Spleen (tissue), 11 donors: Measurements from ENCODE around the gene C19orf73. TPM values are rescaled to one million over a fixed set of nuclear protein-coding genes. Genes with fewer than 3 reads are reported as not detected.

Experiments
- DNase-seq: peaks from one replicate; pipeline ENCODE4 v3.0.0-alpha.2; 2020
- H3K27ac ChIP-seq, 8 donors: fragments of 200-600 bp; sonication (generic) in 7 of 8; 1 replicate in 4 of 8; 2 replicates in 4 of 8; pipeline versions ENCODE4 v1.5.0 to v1.8.0; 2016 to 2021; ENCODE audit warnings: inconsistent platforms in 4 of 8, mild to moderate bottlenecking in 4 of 8, moderate library complexity in 1 of 8
- H3K27me3 ChIP-seq, 7 donors: fragments of 200-600 bp; sonication (generic) in 6 of 7; replicated peaks in 1 of 7; 1 replicate in 4 of 7; 2 replicates in 3 of 7; pipeline versions ENCODE4 v1.5.0 to v1.8.0; 2016 to 2021; ENCODE audit warnings: inconsistent platforms in 3 of 7, mild to moderate bottlenecking in 1 of 7
- H3K36me3 ChIP-seq, 6 donors: fragments of 200-600 bp; sonication (generic) in 5 of 6; 1 replicate in 4 of 6; 2 replicates in 2 of 6; pipeline versions ENCODE4 v1.5.0 to v1.8.0; 2016 to 2021; ENCODE audit warnings: inconsistent platforms in 2 of 6
- H3K4me1 ChIP-seq, 6 donors: fragments of 200-600 bp; sonication (generic) in 5 of 6; 1 replicate in 3 of 6; 2 replicates in 3 of 6; pipeline versions ENCODE4 v1.5.0 to v1.8.0; 2016 to 2021; ENCODE audit warnings: inconsistent platforms in 3 of 6
- H3K4me3 ChIP-seq, 8 donors: fragments of 200-600 bp; sonication (generic) in 7 of 8; 1 replicate in 4 of 8; 2 replicates in 4 of 8; pipeline versions ENCODE4 v1.5.0 to v1.8.0; 2016 to 2021; ENCODE audit warnings: inconsistent platforms in 4 of 8, mild to moderate bottlenecking in 4 of 8, moderate library complexity in 2 of 8
- H3K9me3 ChIP-seq, 8 donors: fragments of 200-600 bp; sonication (generic) in 7 of 8; 1 replicate in 4 of 8; 2 replicates in 4 of 8; pipeline versions ENCODE4 v1.5.0 to v1.8.0; 2016 to 2021; ENCODE audit warnings: inconsistent platforms in 4 of 8
- POLR2A ChIP-seq, 3 donors: fragments of 450-650 bp; IDR thresholded peaks; one replicate each; pipeline ENCODE4 v1.5.1; 2017; ENCODE audit warnings: antibody characterized with exemption in 3 of 3, mild to moderate bottlenecking in 1 of 3
- POLR2AphosphoS5 ChIP-seq, 3 donors: sonication (generic); formaldehyde crosslinking; IDR thresholded peaks; one replicate each; pipeline ENCODE4 v1.5.1; 2017; ENCODE audit warnings: antibody characterized with exemption in 3 of 3
- WGBS, 5 donors: extraction: QIAGEN DNeasy Blood & Tissue Kit in 3 of 5; methylation state at CpG; one replicate each; pipeline versions ENCODE4 v1.1.5 to v1.1.7; 2013 to 2018; 5-methylcytosine and 5-hydroxymethylcytosine counted together
- intact Hi-C: fragments of 100-400 bp; cut with DNase I; formaldehyde crosslinking; loops from one replicate; pipeline ENCODE4 v1.15.0; 2023; ENCODE audit warnings: low total_unique reads
- polyA plus RNA-seq, 3 donors: library from polyadenylated mRNA; stranded (reverse); fragments of 200-250 nt; gene quantifications; one replicate each; pipeline ENCODE4 v1.2.1, GENCODE V29; 2013
- total RNA-seq, 7 donors: library from RNA; depleted of rRNA in 3 of 7; stranded (reverse); fragments of >200 nt in 3 of 7; fragmentation: NEBNext Ultra II Directional in 4 of 7; extraction: Animal tissue kit (Norgen Biotek cat#: 25700) in 4 of 7; gene quantifications; one replicate each; pipeline versions ENCODE4 v1.1.0 to v1.2.1, GENCODE V29; 2016 to 2021
- TF ChIP-seq, protein P1 (sequence below), 11 experiments: fragments of 200-600 bp in 7 of 11; fragments of 450-650 bp in 4 of 11; sonication (generic) in 4 of 11; IDR thresholded peaks in 8 of 11; conservative IDR thresholded peaks in 3 of 11; 1 replicate in 7 of 11; 2 replicates in 4 of 11; pipeline versions ENCODE4 v1.4.0 to v1.8.0; 2016 to 2021; ENCODE audit warnings: antibody characterized with exemption in 11 of 11, inconsistent platforms in 4 of 11, mild to moderate bottlenecking in 1 of 11
- donor health status: healthy with polysubstance abuse.
- donor health status: DM: no; HTN: no; CAD: no; lungs with moderate emphysema.
- donor health status: DM: no; HTN: no; CAD: no.
- donor health status: Bipolar disorder and iron deficiency.
- donor health status: healthy.
- donor health status: DM: no; HTN: no; CAD: no.
- donor health status: DM: yes; HTN: yes; CAD: no.

C19orf73 gene
- total and polyA plus RNA-seq, 10 donors: 0.70 to 5.5 (median 1.8) TPM; not detected in 1

DNA sequence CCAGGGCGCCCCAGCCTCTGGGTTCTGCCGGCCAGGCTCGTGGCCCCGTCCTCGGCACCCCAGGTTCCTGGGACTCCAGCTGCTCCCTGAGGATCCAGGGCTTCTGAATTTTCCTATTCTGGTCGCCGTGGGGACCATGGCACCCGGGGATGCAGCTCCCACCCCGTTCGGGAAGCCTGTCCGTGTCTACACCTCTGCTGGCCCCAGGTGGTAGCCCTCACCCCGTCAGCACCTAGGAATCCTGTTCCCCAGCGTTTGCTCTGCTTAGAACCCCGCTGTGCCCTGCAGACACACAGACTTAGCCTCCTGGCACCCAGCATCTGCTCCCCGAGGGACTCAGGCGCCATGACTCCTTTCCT lies 1.4 kb upstream of the C19orf73 start:
- intact Hi-C loops: no loop called here
- Histone ChIP-seq H3K4me1 (peaks cover 17 to 50% (median 31%) of the 10 kb centered on the region in 6 donors), H3K27ac (peak overlapping the region in 1 of 8 donors; percentile 95), H3K9me3 (no peaks in the 10 kb centered on the region), H3K4me3 (peak overlapping the region; percentile 38 to 80 (median 56)), H3K27me3 (peaks cover 0 to 22% (median 12%) of the 10 kb centered on the region in 7 donors), H3K36me3 (no peaks in the 10 kb centered on the region)
- WGBS, 5 donors: 20 to 53% (median 25%) methylated on average over 4 to 16 of the region's 16 CpGs
- TF ChIP-seq POLR2A (IDR thresholded peaks at IDR 0.05) (no peak), POLR2AphosphoS5 (IDR thresholded peaks at IDR 0.05) (no peak)
- TF ChIP-seq, protein P1, sequence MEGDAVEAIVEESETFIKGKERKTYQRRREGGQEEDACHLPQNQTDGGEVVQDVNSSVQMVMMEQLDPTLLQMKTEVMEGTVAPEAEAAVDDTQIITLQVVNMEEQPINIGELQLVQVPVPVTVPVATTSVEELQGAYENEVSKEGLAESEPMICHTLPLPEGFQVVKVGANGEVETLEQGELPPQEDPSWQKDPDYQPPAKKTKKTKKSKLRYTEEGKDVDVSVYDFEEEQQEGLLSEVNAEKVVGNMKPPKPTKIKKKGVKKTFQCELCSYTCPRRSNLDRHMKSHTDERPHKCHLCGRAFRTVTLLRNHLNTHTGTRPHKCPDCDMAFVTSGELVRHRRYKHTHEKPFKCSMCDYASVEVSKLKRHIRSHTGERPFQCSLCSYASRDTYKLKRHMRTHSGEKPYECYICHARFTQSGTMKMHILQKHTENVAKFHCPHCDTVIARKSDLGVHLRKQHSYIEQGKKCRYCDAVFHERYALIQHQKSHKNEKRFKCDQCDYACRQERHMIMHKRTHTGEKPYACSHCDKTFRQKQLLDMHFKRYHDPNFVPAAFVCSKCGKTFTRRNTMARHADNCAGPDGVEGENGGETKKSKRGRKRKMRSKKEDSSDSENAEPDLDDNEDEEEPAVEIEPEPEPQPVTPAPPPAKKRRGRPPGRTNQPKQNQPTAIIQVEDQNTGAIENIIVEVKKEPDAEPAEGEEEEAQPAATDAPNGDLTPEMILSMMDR (IDR thresholded peaks at IDR 0.05 in 8 of 11, conservative IDR thresholded peaks at IDR 0.05 in 3 of 11): no peak
- no peak for DNase-seq

DNA sequence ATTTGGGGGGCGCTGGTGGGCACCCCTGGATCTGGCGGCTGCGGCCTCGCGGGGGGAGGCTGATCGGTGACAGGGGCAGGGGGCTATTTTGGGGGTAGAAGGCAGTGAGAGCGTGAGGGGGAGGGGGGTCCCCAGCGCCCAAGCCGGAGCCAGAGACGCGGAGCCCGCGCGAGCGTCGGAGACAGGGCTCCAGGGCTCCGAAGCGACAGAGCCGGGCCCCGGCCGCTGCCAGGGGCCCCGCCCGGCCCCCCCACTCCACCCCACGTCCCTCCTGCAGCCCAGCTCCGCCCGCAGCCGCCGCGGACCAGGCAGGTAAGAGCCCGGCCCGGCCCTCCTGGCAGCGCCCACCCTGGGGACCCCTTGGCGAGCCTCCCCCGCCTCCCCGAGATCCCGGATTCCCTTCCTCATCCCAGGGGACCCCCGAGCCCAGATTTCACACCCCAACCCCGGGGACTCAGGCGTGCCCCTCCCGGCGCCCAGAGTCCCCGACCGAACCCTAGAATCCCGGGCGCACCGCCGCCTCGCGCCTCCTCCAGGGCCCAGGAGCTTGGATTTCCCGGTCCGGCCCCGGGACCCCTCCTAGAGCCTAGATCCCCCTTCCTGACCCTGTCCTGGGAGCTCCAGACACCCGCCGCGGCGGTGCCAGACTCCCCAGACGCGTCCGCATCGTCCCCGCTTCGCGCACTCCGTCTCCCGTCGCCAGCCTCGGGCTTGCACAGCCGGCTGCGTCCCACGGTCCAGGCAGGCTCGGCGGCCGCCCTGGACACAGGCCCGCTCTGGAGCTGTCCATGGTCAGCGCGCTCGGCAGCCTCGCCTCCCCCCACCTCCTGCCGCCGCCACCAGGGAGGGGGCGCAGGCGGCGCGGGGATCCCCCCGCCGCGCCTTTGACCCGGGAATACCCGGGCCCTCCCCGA lies 725 bp upstream of the C19orf73 start, which contains the start of gene PPFIA3:
PPFIA3 (plus strand) TSS at position 134 of the 914 bp plus-strand sequence. CDS start 8,330 bp downstream, outside the sequence.
- Histone ChIP-seq H3K27me3 (peaks cover 0 to 22% (median 12%) of the 10 kb centered on the region in 7 donors), H3K36me3 (no peaks in the 10 kb centered on the region), H3K9me3 (no peaks in the 10 kb centered on the region), H3K27ac (peak within 1 kb of the TSS; percentile 80 to 98 (median 95)), H3K4me1 (peaks cover 17 to 56% (median 36%) of the 10 kb centered on the region in 6 donors), H3K4me3 (peak within 1 kb of the TSS; percentile 45 to 80 (median 56))
- 1 to 2% (median 1%) methylated on average over 40 to 90 of the region's 90 CpGs for WGBS, 5 donors
- intact Hi-C loops: no loop called here
- peak; percentile 89 for DNase-seq
- peak in 2 of 3 donors; percentile 7 to 66 for TF ChIP-seq POLR2AphosphoS5 (IDR thresholded peaks at IDR 0.05)
- TF ChIP-seq, protein P1 (IDR thresholded peaks at IDR 0.05 in 8 of 11, conservative IDR thresholded peaks at IDR 0.05 in 3 of 11): no peak

DNA sequence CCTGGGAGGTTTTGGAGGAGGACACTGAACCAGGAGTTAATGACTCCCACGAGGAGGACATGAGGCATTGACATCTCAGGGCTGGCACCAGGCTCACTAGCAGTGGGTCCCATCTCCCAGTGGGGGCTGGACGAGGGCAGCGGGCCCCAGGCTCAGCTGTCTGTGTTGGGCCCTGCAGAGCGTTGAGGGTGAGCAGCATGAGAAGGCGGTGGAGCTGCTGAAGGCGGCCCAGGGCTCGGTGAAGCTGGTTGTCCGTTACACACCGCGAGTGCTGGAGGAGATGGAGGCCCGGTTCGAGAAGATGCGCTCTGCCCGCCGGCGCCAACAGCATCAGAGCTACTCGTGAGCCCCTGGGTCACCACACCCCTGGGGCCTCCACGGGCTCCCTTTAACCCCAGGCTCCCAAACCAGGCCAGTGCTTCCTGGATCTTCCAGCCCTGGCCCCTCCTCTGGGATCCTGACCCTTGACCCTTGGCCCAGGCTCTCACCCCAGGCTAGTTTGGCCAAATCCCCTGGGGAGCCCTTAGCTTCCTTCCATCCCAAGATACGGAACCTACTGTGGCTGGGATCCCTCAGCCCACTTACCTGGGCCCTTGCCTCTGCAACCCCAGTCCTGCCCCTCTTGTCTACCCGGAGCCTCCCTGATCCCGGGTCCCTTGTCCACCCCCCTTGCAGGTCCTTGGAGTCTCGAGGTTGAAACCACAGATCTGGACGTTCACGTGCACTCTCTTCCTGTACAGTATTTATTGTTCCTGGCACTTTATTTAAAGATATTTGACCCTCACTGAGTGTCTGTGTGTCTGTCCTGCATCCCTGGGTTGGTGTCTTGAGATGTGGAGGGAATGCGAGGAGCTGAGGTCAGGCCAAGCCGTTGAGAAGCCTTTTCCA lies 1.0 kb downstream of the C19orf73 start:
- TF ChIP-seq, protein P1 (IDR thresholded peaks at IDR 0.05 in 8 of 11, conservative IDR thresholded peaks at IDR 0.05 in 3 of 11): no peak
- Histone ChIP-seq H3K9me3 (no peaks in the 10 kb centered on the region), H3K4me3 (peak overlapping the region in 7 of 8 donors; percentile 45 to 80 (median 56)), H3K27ac (peak overlapping the region; percentile 80 to 98 (median 95)), H3K27me3 (peaks cover 0 to 22% (median 12%) of the 10 kb centered on the region in 7 donors), H3K36me3 (no peaks in the 10 kb centered on the region), H3K4me1 (peaks cover 24 to 68% (median 48%) of the 10 kb centered on the region in 6 donors)
- 45 to 70% (median 67%) methylated on average over 14 to 26 of the region's 26 CpGs for WGBS, 5 donors
- intact Hi-C loops: no loop called here
- DNase-seq: no peak
